Right lobe of liver (tissue), 4 donors: ENCODE data around the gene FSTL5.

ENCODE experiments used
- CTCF ChIP-seq, 4 donors: fragments of 200-600 bp in 3 of 4; fragments of 450-650 bp in 1 of 4; IDR thresholded peaks; one replicate each; pipeline versions ENCODE4 v1.5.1 to v1.8.0; 2016 to 2022; ENCODE audit warnings: antibody characterized with exemption in 4 of 4, mild to moderate bottlenecking in 2 of 4
- POLR2A ChIP-seq: fragments of 450-650 bp; IDR thresholded peaks from one replicate; pipeline ENCODE4 v1.6.1; 2017; ENCODE audit warnings: antibody characterized with exemption, mild to moderate bottlenecking
- donor health status: DM: no; HTN: no; CAD: no.
- donor health status: DM: no; HTN: no; CAD: no.
- donor health status: DM: no; HTN: yes; CAD: no.

GRCh38 chr4:161803171-161803570, 360.6 kb downstream of the FSTL5 start:
- TF ChIP-seq POLR2A (no peak), CTCF (IDR thresholded peaks at IDR 0.05) (no peak)
